Stimulated activated CD4-positive, alpha-beta T cell treated with anti-CD3 and anti-CD28 coated beads, Interleukin-12 subunit alpha, Interleukin-12 subunit beta, amount 100 ng/mL, for 24 hours (primary cell): ENCODE measurements around the gene CDH18.

ENCODE experiments used
- DNase-seq, 2 experiments: peaks; one replicate each; pipeline ENCODE4 v3.0.0-alpha.2; 2020; ENCODE audit warnings: low read depth in 2 of 2

CDH18 gene

GRCh38 chr5:19584131-19584530 lies 403.9 kb downstream of the CDH18 start:
- no peak for DNase-seq

- no peak for DNase-seq
Observed at GRCh38 chr5:19577882-19578281, 410.1 kb downstream of the CDH18 start.

DNA sequence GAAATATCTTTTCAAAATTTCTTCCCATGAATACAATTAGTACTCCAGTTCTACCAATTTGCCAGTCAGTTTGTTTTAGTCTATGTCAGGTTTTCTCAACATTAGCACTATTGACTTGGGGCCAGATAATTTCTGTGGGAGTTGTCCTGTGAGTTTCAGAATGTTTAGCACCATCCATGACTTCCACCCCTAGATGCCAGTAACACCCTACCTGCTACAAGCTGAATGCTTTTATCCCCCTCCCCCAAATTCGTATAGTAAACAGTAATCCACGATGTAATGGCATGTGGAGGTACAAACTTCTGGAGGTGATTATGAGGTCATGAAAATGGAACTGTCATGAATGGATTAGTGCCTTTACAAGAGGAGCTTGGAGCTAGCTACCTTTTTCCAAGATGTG lies 420.0 kb downstream of the CDH18 start:
- DNase-seq, result no peak

GRCh38 chr5:19565466-19565865 lies 422.5 kb downstream of the CDH18 start:
- no peak for DNase-seq

GRCh38 chr5:19564036-19564435 lies 424.0 kb downstream of the CDH18 start:
- DNase-seq, result no peak

GRCh38 chr5:19555876-19556275 lies 432.1 kb downstream of the CDH18 start:
- DNase-seq, result no peak

- no peak for DNase-seq
Observed at GRCh38 chr5:19555436-19555835, 432.6 kb downstream of the CDH18 start.

DNA sequence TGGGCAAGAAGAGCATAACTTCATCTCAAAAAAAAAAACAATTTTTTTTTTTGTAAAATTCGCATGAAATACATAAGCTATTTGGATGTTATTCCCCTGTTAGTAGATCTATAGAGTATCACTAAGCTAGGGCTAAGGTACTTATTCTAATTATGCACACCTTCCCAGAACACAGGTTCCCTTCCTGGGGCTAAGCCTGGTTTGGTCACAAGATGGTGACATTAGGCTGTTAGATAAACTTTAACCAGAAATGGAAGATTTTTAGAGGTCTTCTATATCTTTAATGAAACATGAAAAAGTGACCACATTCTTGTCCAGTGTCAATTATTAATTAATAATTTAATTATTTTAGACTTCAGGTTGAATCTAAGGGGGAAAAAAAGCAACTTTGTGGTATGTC lies 433.5 kb downstream of the CDH18 start:
- DNase-seq, result no peak

GRCh38 chr5:19547640-19548039 lies 440.4 kb downstream of the CDH18 start:
- no peak for DNase-seq

GRCh38 chr5:19546521-19546920 lies 441.5 kb downstream of the CDH18 start:
- no peak for DNase-seq

DNA sequence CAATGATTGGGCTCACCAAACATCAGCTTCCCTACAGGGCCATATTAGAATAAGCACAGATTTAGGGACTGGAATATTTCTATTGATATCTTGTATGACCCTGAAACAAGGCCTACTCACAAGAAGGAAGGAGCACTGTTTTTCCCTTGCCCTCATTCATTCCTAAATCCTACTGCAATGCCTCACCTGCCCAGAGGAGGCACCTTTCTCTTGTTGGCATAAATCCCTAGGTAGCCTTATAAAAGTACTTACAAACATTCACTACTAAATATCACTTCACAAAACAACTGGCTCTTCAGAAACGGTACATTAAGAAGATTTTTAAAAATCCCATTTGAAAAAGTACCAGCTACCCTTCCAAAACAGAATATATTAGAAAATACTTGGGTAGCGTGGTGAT lies 449.4 kb downstream of the CDH18 start:
- no peak for DNase-seq

- DNase-seq, result no peak
Observed at GRCh38 chr5:19536387-19536786, 451.6 kb downstream of the CDH18 start.

GRCh38 chr5:19534751-19535150 lies 453.2 kb downstream of the CDH18 start:
- DNase-seq, result no peak

- DNase-seq, result no peak
Observed at GRCh38 chr5:19532936-19533335, 455.1 kb downstream of the CDH18 start.

- DNase-seq, result no peak
Observed at GRCh38 chr5:19531374-19531952, 456.5 kb downstream of the CDH18 start.

- no peak for DNase-seq
Observed at GRCh38 chr5:19519448-19519847, 468.6 kb downstream of the CDH18 start.

- DNase-seq, result no peak
Observed at GRCh38 chr5:19498852-19499251, 489.1 kb downstream of the CDH18 start.

- DNase-seq, result no peak
Observed at GRCh38 chr5:19497229-19497815, 490.7 kb downstream of the CDH18 start.

DNA sequence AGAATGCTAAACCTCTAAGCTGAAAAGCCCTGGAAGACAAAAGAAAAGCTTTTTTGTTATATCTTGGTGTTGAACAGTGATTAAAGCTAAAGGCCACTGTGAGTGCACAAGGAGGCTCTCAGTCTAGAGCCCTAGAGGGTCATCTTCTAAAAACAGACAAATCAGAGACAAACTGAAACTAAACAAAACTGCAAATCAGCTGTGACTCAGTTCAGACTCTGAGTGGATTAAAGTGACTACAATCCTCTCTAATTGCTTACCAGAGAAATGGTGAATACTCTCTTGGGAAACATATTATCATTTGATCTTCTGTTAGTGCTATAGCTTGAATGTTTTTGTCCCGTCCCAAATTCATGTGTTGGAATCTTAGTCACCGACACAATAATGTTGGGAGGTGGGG lies 491.9 kb downstream of the CDH18 start:
- DNase-seq, result no peak

GRCh38 chr5:19492861-19493260 lies 495.1 kb downstream of the CDH18 start:
- DNase-seq, result no peak

DNA sequence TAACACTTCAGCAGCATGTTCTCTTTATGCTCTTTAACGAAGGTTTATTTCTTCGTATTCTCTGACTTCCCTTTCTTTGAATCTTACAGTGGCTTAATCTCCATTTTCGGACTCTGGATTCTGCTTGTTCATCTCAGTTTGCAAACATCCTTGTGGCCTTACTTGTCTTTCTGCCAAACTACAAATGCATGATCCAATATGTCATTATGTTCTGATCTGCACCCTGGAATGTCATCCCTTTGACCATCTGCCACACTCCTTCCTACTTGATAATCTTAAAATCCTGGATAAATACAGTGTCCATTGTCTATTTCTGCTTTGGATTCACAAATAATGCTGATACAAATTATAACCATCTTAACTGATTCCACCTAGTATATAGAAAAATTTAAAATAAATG lies 499.2 kb downstream of the CDH18 start:
- no peak for DNase-seq

DNA sequence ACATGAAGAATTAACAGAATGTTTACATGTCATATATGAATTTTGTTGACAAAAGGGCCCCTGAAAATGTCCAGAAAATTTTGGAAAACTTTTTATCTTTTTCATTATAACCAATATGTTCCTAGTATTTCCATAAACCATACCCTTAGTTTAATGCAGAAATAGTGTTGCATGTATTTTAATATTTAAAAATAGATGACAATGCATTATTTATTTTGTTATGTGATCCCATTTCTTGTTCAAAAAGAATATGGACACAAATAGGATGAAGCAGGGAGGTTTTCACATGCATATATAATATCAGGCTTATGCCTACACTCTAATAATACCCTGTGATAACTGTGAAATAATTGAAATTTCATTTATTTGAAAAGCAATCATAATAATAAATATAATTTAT lies 500.5 kb downstream of the CDH18 start:
- DNase-seq, result no peak

DNA sequence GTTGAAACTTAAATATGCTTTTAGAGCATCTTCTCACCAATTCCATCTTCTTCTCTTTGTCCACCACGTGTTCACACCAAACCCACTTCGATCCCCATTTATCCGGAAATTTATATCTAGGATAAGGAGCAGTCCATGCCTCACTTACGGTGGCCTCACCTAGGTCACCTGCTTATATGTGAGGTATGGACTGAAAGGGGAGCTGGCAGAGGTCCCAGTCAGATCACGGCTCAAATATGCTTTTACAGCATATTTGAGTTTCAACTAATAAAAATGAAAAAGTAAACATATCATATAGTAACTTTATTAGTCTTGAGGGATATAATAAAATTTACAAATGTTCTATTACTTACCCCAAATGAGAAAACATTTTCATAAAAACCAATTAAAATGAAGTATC lies 508.4 kb downstream of the CDH18 start:
- no peak for DNase-seq

GRCh38 chr5:19462019-19462418 lies 526.0 kb downstream of the CDH18 start:
- no peak for DNase-seq
